Liver (tissue), 9 donors: ENCODE results near the gene SPAG4. TPM values are rescaled to one million over a fixed set of nuclear protein-coding genes. Genes with fewer than 3 reads are reported as not detected.
A peak's percentile ranks its signal among the peaks of the same experiment; 100 is the strongest.

Source experiments
- DNase-seq: peaks from one replicate; pipeline ENCODE4 v3.0.0-alpha.2; 2017; ENCODE audit warnings: low spot score
- H3K27ac ChIP-seq, 2 donors: one replicate each; pipeline ENCODE4 v1.7.0; 2013; ENCODE audit warnings: inconsistent platforms in 2 of 2, low read length in 2 of 2, control low read depth in 1 of 2, low read depth in 1 of 2, mild to moderate bottlenecking in 1 of 2
- H3K27me3 ChIP-seq, 4 donors: one replicate each; pipeline versions ENCODE4 v1.6.1 to v1.7.0; 2013; ENCODE audit warnings: low read length in 3 of 4, inconsistent platforms in 1 of 4, mild to moderate bottlenecking in 1 of 4, moderate library complexity in 1 of 4; ENCODE audit not compliant: control insufficient read depth in 4 of 4, insufficient read depth in 4 of 4
- H3K36me3 ChIP-seq, 4 donors: one replicate each; pipeline versions ENCODE4 v1.6.1 to v1.7.0; 2013; ENCODE audit warnings: low read length in 3 of 4, mild to moderate bottlenecking in 3 of 4, low read depth in 1 of 4, moderate library complexity in 1 of 4; ENCODE audit not compliant: control insufficient read depth in 4 of 4, insufficient read depth in 3 of 4
- H3K4me1 ChIP-seq, 4 donors: one replicate each; pipeline versions ENCODE4 v1.6.1 to v1.7.0; 2013; ENCODE audit warnings: low read length in 3 of 4, mild to moderate bottlenecking in 3 of 4, moderate library complexity in 1 of 4; ENCODE audit not compliant: control insufficient read depth in 4 of 4, insufficient read depth in 4 of 4
- H3K4me3 ChIP-seq, 3 donors: one replicate each; pipeline versions ENCODE4 v1.6.1 to v1.7.0; 2013; ENCODE audit warnings: low read length in 3 of 3, control low read depth in 1 of 3, low read depth in 1 of 3, mild to moderate bottlenecking in 1 of 3
- H3K9ac ChIP-seq, 2 donors: one replicate each; pipeline ENCODE4 v1.7.0; 2013; ENCODE audit warnings: low read length in 2 of 2, mild to moderate bottlenecking in 2 of 2, moderate library complexity in 2 of 2, control low read depth in 1 of 2, low read depth in 1 of 2
- H3K9me3 ChIP-seq, 4 donors: one replicate each; pipeline versions ENCODE4 v1.6.1 to v1.7.0; 2013; ENCODE audit warnings: low read length in 3 of 4; ENCODE audit not compliant: control insufficient read depth in 4 of 4
- EGR1 ChIP-seq, 2 donors: IDR thresholded peaks; 2 replicates each; pipeline ENCODE4 v1.6.1; 2016 to 2018; ENCODE audit warnings: antibody characterized with exemption in 2 of 2, low read depth in 2 of 2
- FOXA1 ChIP-seq: IDR thresholded peaks from 2 replicates; pipeline ENCODE4 v1.6.1; 2016; ENCODE audit warnings: antibody characterized with exemption
- FOXA2 ChIP-seq: IDR thresholded peaks from 2 replicates; pipeline ENCODE4 v1.6.1; 2016; ENCODE audit warnings: antibody characterized with exemption
- GABPA ChIP-seq, 2 donors: IDR thresholded peaks in 1 of 2; conservative IDR thresholded peaks in 1 of 2; 2 replicates each; pipeline ENCODE4 v1.6.1; 2016; ENCODE audit warnings: antibody characterized with exemption in 2 of 2, mild to moderate bottlenecking in 1 of 2, moderate library complexity in 1 of 2
- HNF4A ChIP-seq, 2 donors: conservative IDR thresholded peaks; 2 replicates each; pipeline ENCODE4 v1.6.1; 2016; ENCODE audit warnings: antibody characterized with exemption in 2 of 2, mild to moderate bottlenecking in 2 of 2
- HNF4G ChIP-seq: IDR thresholded peaks from 2 replicates; pipeline ENCODE4 v1.6.1; 2016; ENCODE audit warnings: antibody characterized with exemption
- JUND ChIP-seq, 2 donors: IDR thresholded peaks; 2 replicates each; pipeline ENCODE4 v1.6.1; 2016; ENCODE audit warnings: antibody characterized with exemption in 2 of 2
- NR2F2 ChIP-seq: IDR thresholded peaks from 2 replicates; pipeline ENCODE4 v1.6.1; 2016; ENCODE audit warnings: antibody characterized with exemption
- RAD21 ChIP-seq, 2 donors: IDR thresholded peaks; 2 replicates each; pipeline ENCODE4 v1.6.1; 2016; ENCODE audit warnings: antibody characterized with exemption in 2 of 2, mild to moderate bottlenecking in 2 of 2
- RXRA ChIP-seq, 2 donors: IDR thresholded peaks; 2 replicates each; pipeline ENCODE4 v1.6.1; 2017 to 2018; ENCODE audit warnings: antibody characterized with exemption in 2 of 2, mild to moderate bottlenecking in 1 of 2
- SP1 ChIP-seq: IDR thresholded peaks from 2 replicates; pipeline ENCODE4 v1.6.1; 2018; ENCODE audit warnings: antibody characterized with exemption, mild to moderate bottlenecking
- TAF1 ChIP-seq: conservative IDR thresholded peaks from 2 replicates; pipeline ENCODE4 v1.6.1; 2016; ENCODE audit warnings: antibody characterized with exemption, mild to moderate bottlenecking
- YY1 ChIP-seq: IDR thresholded peaks from 2 replicates; pipeline ENCODE4 v1.6.1; 2016; ENCODE audit warnings: antibody characterized with exemption, mild to moderate bottlenecking
- WGBS: extraction: QIAGEN DNeasy Blood & Tissue Kit; methylation state at CpG from one replicate; pipeline ENCODE4 v1.1.7; 2013; 5-methylcytosine and 5-hydroxymethylcytosine counted together
- polyA plus RNA-seq, 2 donors: library from polyadenylated mRNA; stranded (reverse) in 1 of 2; unstranded in 1 of 2; fragments of 200-250 nt in 1 of 2; fragments of >200 nt in 1 of 2; fragmentation: Nextera tagmentation in 1 of 2; extraction: Ambion mirVana in 1 of 2; gene quantifications; one replicate each; pipeline versions ENCODE4 v1.2.1 to v1.2.3, GENCODE V29; 2013 to 2015
- total RNA-seq, 2 donors: library from RNA; depleted of rRNA; stranded (reverse); fragments of >200 nt; gene quantifications; one replicate each; pipeline ENCODE4 v1.2.3, GENCODE V29; 2014
- TF ChIP-seq, protein P1 (sequence below): fragments of 150-350 bp; IDR thresholded peaks from 2 replicates; pipeline ENCODE4 v1.5.1; 2017; ENCODE audit warnings: improper control_type of control experiment, low read depth, low read length; ENCODE audit not compliant: missing input control
- TF ChIP-seq, protein P2 (sequence below): IDR thresholded peaks from 2 replicates; pipeline ENCODE4 v1.6.1; 2016; ENCODE audit warnings: antibody characterized with exemption
- TF ChIP-seq, protein P3 (sequence below): IDR thresholded peaks from 2 replicates; pipeline ENCODE4 v1.6.1; 2016; ENCODE audit warnings: antibody characterized with exemption
- TF ChIP-seq, protein P4 (sequence below): IDR thresholded peaks from 2 replicates; pipeline ENCODE4 v1.6.1; 2016; ENCODE audit warnings: antibody characterized with exemption
- TF ChIP-seq, protein P5 (sequence below): IDR thresholded peaks from 2 replicates; pipeline ENCODE4 v1.6.1; 2016; ENCODE audit warnings: antibody characterized with exemption, mild to moderate bottlenecking
- donor health status: healthy.
- donor health status: healthy.
- donor health status: healthy.
- donor health status: healthy.
- donor health status: healthy.

The SPAG4 gene
- total and polyA plus RNA-seq, 4 donors, result 2.1 to 4.6 (median 3.4) TPM

DNA sequence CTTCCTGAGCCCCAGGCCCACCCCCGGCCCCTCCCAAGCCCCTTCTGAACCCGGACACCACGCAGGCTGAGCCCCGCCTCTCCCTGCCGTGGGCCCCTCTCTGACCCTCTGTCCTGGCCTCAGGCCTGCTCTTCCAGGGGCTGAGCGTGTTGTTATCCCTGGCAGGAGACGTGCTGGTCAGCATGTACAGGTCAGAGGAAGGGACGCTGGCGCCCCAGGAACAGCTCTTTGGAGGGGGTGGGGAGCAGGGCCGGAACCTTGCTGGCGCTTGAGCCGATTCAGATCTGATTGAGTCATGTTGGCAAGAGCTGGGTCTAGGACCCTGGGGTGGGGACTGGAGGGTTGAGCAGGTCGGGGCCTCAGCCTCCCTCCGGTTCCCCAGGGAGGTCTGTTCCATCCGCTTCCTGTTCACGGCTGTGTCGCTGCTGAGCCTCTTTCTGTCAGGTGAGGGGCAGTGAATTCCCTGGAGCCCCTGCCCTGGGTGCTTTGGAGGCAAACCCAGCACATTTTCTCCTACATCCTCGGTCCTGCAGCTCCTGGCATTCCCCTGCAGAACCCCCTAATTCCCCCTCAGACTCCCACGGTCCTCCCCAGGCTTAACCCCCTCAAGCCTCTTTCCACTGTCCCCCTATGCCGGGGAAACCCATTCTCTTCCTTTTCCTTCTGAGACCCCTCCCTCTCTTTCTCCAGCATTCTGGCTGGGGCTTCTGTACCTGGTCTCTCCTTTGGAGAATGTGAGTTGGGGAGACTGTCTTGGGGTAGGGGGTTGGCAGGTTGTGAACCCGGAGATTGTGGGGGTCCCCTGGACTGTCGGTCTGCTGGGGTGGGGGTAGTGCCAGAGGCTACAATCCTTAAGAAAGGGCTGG is 2.0 kb downstream of the SPAG4 start:
- H3K27me3 ChIP-seq, result no peaks in the 10 kb centered on the region
- WGBS, result 10% methylated on average over 22 of the region's 22 CpGs
- H3K27ac ChIP-seq, result peak overlapping the region; percentile 62 to 65
- no peak for DNase-seq
- TF ChIP-seq HNF4A (conservative IDR thresholded peaks at IDR 0.05) (no peak), RXRA (IDR thresholded peaks at IDR 0.05) (peak in 1 of 2 donors; percentile 24), NR2F2 (no peak), RAD21 (IDR thresholded peaks at IDR 0.05) (peak in 1 of 2 donors; percentile 30), FOXA2 (no peak), GABPA (IDR thresholded peaks at IDR 0.05 in 1 of 2, conservative IDR thresholded peaks at IDR 0.05 in 1 of 2) (no peak), HNF4G (no peak), TAF1 (no peak), SP1 (no peak), EGR1 (IDR thresholded peaks at IDR 0.05; ENCODE audit: low read depth in 2 of 2) (no peak)
- TF ChIP-seq, protein P1, sequence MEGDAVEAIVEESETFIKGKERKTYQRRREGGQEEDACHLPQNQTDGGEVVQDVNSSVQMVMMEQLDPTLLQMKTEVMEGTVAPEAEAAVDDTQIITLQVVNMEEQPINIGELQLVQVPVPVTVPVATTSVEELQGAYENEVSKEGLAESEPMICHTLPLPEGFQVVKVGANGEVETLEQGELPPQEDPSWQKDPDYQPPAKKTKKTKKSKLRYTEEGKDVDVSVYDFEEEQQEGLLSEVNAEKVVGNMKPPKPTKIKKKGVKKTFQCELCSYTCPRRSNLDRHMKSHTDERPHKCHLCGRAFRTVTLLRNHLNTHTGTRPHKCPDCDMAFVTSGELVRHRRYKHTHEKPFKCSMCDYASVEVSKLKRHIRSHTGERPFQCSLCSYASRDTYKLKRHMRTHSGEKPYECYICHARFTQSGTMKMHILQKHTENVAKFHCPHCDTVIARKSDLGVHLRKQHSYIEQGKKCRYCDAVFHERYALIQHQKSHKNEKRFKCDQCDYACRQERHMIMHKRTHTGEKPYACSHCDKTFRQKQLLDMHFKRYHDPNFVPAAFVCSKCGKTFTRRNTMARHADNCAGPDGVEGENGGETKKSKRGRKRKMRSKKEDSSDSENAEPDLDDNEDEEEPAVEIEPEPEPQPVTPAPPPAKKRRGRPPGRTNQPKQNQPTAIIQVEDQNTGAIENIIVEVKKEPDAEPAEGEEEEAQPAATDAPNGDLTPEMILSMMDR, result peak; percentile 27
- TF ChIP-seq, protein P2, sequence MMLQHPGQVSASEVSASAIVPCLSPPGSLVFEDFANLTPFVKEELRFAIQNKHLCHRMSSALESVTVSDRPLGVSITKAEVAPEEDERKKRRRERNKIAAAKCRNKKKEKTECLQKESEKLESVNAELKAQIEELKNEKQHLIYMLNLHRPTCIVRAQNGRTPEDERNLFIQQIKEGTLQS, result no peak
- no peaks in the 10 kb centered on the region for H3K9me3 ChIP-seq
- H3K9ac ChIP-seq, result no peak overlapping the region
- peaks cover 15 to 37% (median 25%) of the 10 kb centered on the region in 4 donors for H3K4me1 ChIP-seq
- peak overlapping the region in 2 of 3 donors; percentile 16 to 30 for H3K4me3 ChIP-seq
- peaks cover 0 to 2% (median 0%) of the 10 kb centered on the region in 4 donors for H3K36me3 ChIP-seq

DNA sequence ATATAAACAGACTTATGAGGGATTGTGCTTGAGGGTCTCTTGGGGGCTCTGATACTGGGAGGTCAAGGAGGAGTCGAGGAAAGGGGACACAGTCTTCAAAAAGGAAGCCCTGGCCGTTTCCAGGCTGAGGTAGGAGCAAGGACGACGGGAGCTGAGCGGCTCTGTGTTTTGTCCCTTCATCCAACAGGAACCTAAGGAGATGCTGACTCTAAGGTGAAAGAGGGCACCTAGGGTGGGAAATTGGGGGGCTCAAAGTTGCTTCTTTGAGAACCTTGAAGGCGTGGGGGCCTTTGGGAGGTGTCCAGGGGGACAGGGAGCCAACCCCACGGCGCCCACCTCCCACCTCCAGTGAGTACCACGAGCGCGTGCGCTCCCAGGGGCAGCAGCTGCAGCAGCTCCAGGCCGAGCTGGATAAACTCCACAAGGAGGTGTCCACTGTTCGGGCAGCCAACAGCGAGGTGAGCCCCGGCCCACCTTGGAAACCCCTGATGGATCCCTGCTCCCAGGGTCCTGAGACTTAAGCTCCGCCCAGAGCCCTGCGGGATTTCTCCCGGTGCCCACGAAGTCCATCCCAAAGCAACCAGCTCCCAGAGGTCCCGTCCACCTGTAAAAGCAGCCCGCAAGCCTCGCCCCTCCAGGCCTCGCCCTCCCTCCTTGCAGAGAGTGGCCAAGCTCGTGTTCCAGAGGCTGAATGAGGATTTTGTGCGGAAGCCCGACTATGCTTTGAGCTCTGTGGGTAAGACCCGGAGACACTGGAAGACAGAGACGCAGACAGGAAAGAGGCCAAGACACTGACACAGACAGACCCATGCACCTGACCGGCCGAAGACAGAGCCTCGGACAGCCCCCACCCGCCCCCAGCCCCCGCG is 2.9 kb downstream of the SPAG4 start:
- H3K4me3 ChIP-seq, result peak overlapping the region in 1 of 3 donors; percentile 37
- H3K9ac ChIP-seq, result no peak overlapping the region
- H3K27me3 ChIP-seq, result no peaks in the 10 kb centered on the region
- H3K36me3 ChIP-seq, result peaks cover 0 to 2% (median 0%) of the 10 kb centered on the region in 4 donors
- H3K4me1 ChIP-seq, result peaks cover 15 to 37% (median 25%) of the 10 kb centered on the region in 4 donors
- WGBS, result 10% methylated on average over 35 of the region's 35 CpGs
- no peak overlapping the region for H3K27ac ChIP-seq
- H3K9me3 ChIP-seq, result no peaks in the 10 kb centered on the region
- no peak for DNase-seq
- no peak for TF ChIP-seq NR2F2
- TF ChIP-seq, protein P2, result no peak
- no peak for TF ChIP-seq YY1
- TF ChIP-seq, protein P3, sequence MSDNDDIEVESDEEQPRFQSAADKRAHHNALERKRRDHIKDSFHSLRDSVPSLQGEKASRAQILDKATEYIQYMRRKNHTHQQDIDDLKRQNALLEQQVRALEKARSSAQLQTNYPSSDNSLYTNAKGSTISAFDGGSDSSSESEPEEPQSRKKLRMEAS, result no peak
- TF ChIP-seq GABPA (IDR thresholded peaks at IDR 0.05 in 1 of 2, conservative IDR thresholded peaks at IDR 0.05 in 1 of 2), result no peak
- no peak for TF ChIP-seq SP1
- TF ChIP-seq RXRA (IDR thresholded peaks at IDR 0.05), result no peak
- no peak for TF ChIP-seq FOXA1
- TF ChIP-seq, protein P1, result no peak
- no peak for TF ChIP-seq HNF4G
- no peak for TF ChIP-seq JUND (IDR thresholded peaks at IDR 0.05)
- no peak for TF ChIP-seq RAD21 (IDR thresholded peaks at IDR 0.05)
- TF ChIP-seq, protein P4, sequence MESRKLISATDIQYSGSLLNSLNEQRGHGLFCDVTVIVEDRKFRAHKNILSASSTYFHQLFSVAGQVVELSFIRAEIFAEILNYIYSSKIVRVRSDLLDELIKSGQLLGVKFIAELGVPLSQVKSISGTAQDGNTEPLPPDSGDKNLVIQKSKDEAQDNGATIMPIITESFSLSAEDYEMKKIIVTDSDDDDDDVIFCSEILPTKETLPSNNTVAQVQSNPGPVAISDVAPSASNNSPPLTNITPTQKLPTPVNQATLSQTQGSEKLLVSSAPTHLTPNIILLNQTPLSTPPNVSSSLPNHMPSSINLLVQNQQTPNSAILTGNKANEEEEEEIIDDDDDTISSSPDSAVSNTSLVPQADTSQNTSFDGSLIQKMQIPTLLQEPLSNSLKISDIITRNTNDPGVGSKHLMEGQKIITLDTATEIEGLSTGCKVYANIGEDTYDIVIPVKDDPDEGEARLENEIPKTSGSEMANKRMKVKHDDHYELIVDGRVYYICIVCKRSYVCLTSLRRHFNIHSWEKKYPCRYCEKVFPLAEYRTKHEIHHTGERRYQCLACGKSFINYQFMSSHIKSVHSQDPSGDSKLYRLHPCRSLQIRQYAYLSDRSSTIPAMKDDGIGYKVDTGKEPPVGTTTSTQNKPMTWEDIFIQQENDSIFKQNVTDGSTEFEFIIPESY, result no peak
- TF ChIP-seq, protein P5, sequence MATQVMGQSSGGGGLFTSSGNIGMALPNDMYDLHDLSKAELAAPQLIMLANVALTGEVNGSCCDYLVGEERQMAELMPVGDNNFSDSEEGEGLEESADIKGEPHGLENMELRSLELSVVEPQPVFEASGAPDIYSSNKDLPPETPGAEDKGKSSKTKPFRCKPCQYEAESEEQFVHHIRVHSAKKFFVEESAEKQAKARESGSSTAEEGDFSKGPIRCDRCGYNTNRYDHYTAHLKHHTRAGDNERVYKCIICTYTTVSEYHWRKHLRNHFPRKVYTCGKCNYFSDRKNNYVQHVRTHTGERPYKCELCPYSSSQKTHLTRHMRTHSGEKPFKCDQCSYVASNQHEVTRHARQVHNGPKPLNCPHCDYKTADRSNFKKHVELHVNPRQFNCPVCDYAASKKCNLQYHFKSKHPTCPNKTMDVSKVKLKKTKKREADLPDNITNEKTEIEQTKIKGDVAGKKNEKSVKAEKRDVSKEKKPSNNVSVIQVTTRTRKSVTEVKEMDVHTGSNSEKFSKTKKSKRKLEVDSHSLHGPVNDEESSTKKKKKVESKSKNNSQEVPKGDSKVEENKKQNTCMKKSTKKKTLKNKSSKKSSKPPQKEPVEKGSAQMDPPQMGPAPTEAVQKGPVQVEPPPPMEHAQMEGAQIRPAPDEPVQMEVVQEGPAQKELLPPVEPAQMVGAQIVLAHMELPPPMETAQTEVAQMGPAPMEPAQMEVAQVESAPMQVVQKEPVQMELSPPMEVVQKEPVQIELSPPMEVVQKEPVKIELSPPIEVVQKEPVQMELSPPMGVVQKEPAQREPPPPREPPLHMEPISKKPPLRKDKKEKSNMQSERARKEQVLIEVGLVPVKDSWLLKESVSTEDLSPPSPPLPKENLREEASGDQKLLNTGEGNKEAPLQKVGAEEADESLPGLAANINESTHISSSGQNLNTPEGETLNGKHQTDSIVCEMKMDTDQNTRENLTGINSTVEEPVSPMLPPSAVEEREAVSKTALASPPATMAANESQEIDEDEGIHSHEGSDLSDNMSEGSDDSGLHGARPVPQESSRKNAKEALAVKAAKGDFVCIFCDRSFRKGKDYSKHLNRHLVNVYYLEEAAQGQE, result no peak
- no peak for TF ChIP-seq FOXA2
